Activated naive CD8-positive, alpha-beta T cell treated with anti-CD3 and anti-CD28 coated beads, Interleukin-2, amount 50 U/mL, for 16 hours (primary cell): ENCODE results near the gene CXCR1.
"Not testable (repeated sequence)": the region's sequence is repeated elsewhere in the genome, so short reads cannot be mapped to it uniquely, and the experiment has no call there.

ENCODE experiments used
- DNase-seq: peaks from one replicate; pipeline ENCODE4 v3.0.0-alpha.2; 2020; ENCODE audit warnings: low read depth, low spot score

Gene CXCR1

GRCh38 chr2:218161644-218162043 lies 5.1 kb downstream of the CXCR1 start:
- DNase-seq = no peak

GRCh38 chr2:218155953-218156479 lies 10.7 kb downstream of the CXCR1 start:
- no peak for DNase-seq

GRCh38 chr2:218152777-218153176 lies 14.0 kb downstream of the CXCR1 start:
- no peak for DNase-seq

GRCh38 chr2:218152172-218152571 lies 14.6 kb downstream of the CXCR1 start:
- DNase-seq = no peak

- DNase-seq = no peak
Measured at GRCh38 chr2:218149848-218150440, 16.8 kb downstream of the CXCR1 start.

GRCh38 chr2:218149098-218149497 lies 17.7 kb downstream of the CXCR1 start:
- no peak for DNase-seq

- no peak for DNase-seq
Measured at GRCh38 chr2:218146056-218146455, 20.7 kb downstream of the CXCR1 start.

- no peak for DNase-seq
Measured at GRCh38 chr2:218145124-218145523, 21.6 kb downstream of the CXCR1 start.

- no peak for DNase-seq
Measured at GRCh38 chr2:218138047-218138446, 28.7 kb downstream of the CXCR1 start.

GRCh38 chr2:218137514-218137913 lies 29.2 kb downstream of the CXCR1 start:
- DNase-seq = no peak

- no peak for DNase-seq
Measured at GRCh38 chr2:218130822-218131221, 35.9 kb downstream of the CXCR1 start.

- no peak for DNase-seq
Measured at GRCh38 chr2:218130377-218130776, 36.4 kb downstream of the CXCR1 start.

GRCh38 chr2:218129458-218130135 lies 37.2 kb downstream of the CXCR1 start:
- no peak for DNase-seq

GRCh38 chr2:218128781-218129457 lies 37.8 kb downstream of the CXCR1 start:
- no peak for DNase-seq

GRCh38 chr2:218127929-218128455 lies 38.8 kb downstream of the CXCR1 start:
- DNase-seq = no peak

GRCh38 chr2:218125626-218126080 lies 41.1 kb downstream of the CXCR1 start, which contains the start of gene CXCR2:
Gene CXCR2 (plus strand): TSS chr2:218126028. CDS start chr2:218134802, 8,774 bp downstream.
- DNase-seq = no peak

GRCh38 chr2:218125095-218125494 lies 41.7 kb downstream of the CXCR1 start:
- DNase-seq = no peak

- DNase-seq = no peak
Measured at GRCh38 chr2:218123986-218124385, 42.8 kb downstream of the CXCR1 start.

- DNase-seq = not testable (repeated sequence)
Measured at GRCh38 chr2:218122286-218122685, 44.5 kb downstream of the CXCR1 start.

GRCh38 chr2:218121789-218122188 lies 45.0 kb downstream of the CXCR1 start:
- not testable (repeated sequence) for DNase-seq
